ENCODE data around the gene PNKD.

The PNKD gene

DNA sequence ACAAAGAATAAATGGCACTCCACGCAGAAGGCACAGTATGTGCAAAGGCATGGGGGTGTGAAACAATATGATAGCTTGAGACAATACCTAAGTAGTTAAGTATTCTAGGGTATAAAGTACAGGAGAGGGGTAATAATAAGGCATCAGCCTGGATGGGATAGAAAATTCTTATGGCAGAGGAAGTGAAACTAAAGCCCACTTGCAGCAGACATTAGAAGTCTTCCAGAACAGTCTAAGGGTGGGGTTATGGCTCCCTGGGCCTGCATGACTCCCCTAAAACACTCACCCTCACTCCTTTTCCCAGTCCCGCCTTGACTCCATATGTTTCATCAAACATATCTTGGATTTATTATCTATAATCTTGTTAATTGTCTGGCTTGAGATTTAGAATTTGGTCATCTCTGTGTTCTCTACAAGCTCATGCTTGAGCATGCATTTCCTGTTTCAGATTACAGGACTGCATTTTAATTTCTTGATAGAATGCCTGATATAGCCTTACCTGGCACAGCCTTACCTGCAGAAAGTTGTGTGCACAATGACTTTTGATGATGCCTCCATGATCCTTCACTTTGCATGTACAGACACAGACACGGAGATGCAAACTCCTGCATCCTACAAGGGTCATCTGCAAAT lies 50.5 kb downstream of the PNKD start:
- DNase-seq = no peak

DNA sequence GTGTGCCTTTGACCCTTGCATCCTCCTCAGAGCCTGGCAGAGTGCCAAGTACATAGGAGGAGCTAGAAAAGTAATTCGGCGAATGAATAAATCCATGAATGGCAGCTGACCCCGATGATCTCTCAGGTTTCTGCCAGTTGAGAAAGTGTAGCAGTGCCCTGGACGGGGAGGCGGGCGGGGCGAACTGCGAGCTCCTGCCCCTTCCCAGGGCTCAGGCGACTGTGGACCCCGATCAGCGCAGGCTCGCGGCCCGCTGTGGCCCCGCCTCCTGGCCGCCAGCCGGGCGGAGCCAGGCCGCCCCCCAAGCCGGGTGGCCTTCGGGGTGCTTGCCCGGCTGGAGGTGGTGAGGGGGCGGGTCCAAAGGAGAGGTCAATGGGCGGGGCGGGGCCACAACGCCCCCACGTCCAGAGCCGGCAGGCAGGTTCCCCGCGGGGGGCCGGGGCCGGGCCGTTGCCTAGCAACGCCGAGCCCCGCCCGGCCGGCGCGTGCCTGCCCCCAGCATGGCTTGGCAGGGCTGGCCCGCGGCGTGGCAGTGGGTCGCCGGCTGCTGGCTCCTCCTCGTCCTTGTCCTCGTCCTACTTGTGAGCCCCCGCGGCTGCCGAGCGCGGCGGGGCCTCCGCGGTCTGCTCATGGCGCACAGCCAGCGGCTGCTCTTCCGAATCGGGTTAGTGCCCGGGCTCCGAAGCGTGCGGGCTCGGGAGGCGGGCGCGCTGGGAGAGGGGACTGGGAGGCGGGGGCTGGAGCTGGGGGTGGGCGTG lies 52.6 kb downstream of the PNKD start:
- DNase-seq = peak; percentile 83

DNA sequence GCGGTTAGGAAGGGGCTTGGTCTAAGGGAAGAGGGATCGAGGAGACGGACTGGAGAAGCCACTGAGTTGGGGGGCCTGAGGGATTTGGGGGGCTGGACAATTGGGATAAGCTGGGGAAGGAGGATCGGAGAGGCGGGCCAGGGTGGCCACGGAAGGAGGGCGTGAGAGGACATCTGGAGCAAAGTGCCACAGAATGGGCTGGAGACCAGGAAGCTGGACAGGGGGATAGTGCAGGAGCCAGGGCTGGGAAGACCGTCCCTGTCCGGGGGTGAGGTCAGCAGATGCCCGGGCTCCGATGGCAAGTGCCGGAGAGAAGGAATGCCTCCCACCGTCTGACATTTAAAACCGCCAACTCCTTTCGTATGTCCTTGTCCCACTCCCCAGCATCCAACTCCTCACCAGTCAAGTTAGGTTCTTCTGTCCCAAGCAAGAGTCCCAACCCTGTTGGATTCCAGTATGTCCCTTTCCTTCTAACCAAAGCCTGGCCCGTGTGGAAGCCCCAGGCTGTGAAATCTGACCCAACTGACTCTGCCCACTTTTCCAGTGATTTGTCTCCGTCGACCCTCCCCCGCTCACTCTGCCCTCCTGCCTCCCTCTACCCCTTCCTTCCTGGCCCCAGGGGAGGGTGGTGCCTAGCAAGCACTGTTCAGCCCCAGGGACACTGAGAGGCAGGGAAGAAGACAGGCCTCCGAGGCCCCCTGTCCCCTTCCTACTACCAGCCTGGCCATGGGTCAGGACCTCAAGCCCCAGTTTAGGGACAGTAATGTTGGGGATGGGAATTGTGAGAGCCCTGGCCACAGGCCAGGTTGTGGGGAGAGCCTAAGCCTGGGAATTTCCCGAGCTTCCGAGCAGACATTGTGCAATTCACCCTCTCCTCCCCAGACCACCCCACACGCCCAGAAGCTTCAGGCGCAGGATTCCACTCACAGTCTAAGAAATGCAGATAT lies 53.5 kb downstream of the PNKD start:
- DNase-seq = peak; percentile 41

DNA sequence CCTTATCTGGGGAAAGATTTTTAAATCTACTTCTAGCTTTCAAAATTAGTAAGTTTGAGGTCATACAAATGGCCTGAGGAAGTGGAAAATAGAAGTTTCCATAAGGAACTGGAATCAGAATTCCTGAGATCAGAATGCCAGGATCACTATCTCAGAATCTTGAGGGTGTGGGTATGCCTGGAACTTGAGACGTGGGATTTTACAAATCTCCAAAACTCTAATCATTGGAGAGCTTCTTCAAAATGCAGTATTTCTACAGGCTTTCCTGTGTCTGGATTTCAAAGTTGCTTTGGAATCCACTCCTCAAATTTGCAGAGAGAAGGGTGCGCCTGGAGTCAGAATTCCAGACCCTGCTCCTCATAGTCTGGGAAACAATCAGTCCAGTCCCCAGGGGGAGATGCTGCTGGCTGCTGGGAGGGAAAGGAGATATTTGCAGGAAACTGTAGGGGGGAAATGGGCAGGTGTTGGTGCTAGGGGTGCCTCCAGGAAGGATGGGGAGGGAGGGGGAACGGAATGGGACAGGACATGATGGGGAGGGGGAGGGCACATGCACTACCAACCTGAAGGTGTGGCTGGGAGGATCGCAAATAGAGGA lies 55.3 kb downstream of the PNKD start:
- DNase-seq = no peak

DNA sequence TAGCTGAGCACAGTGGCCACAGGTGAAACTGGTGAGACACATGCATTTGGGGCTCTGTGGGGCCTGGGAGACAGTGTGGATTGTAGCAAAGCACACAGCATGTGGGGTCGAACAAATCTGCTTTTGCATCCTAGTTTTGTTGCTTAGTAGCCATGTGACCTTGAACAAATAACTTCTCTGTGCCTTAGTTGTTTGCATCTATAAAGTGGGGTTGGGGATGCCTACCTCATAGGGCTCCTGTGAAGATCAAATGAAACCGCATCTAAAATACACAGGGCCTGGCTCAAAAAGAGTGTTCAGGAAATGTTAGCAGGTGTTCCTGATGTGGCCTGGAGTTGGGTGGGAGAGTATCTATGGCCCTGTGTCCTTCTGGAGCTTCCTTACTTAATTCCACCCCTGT lies 56.0 kb downstream of the PNKD start:
- no peak for DNase-seq

DNA sequence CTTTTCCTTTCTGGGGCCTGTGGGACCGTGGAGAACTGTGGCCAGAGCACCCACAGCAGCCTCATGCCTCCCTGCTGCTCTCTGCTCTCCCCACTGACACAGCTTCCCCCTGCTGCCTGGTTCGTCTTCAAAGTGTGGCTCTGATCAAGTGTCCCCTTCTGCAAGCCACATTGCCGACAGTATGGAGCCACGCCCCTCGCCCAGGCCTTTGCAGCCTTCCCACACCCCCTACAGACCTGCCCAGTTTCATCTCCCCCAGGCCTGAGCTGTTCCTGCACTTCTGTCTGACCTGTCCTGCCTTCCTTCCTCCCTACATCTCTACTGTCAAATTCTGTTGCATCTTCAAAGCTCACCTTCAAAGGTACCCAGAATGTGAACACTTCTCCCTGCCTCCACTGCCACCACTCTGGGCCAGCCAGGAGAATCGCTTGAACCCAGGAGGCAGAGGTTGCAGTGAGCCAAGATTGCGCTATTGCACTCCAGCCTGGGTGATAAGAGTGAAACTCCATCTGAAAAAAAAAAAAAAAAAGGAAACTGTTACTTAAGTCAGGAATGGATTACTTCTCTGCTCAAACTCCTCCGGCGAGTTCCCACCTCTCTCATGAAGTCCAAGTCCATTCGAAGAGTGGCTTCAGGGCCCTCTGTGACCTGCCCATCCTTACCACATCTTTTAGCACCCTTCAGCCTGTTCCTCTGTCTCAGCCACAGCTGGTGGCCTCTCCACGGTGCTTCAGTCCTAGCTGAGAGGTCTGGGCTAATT lies 57.3 kb downstream of the PNKD start:
- no peak for DNase-seq

DNA sequence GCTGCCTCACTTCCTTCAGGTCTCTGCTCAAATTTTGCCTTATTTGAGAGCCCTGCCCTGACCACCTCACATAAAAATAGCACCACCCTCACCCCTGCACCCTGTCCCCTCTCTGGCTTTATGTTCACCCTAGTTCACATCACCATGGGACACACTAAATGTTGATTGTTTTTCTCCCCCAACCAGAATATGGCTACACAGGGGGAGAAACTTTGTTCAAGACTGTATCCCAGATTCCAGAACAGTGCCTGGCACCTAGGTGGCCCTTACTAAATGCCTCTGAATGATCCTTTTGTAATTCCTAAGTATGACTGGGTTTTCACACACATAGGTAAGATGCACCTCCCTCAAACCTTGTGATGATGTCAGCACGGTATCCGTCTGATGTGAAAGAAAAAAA lies 58.0 kb downstream of the PNKD start:
- DNase-seq = no peak

DNA sequence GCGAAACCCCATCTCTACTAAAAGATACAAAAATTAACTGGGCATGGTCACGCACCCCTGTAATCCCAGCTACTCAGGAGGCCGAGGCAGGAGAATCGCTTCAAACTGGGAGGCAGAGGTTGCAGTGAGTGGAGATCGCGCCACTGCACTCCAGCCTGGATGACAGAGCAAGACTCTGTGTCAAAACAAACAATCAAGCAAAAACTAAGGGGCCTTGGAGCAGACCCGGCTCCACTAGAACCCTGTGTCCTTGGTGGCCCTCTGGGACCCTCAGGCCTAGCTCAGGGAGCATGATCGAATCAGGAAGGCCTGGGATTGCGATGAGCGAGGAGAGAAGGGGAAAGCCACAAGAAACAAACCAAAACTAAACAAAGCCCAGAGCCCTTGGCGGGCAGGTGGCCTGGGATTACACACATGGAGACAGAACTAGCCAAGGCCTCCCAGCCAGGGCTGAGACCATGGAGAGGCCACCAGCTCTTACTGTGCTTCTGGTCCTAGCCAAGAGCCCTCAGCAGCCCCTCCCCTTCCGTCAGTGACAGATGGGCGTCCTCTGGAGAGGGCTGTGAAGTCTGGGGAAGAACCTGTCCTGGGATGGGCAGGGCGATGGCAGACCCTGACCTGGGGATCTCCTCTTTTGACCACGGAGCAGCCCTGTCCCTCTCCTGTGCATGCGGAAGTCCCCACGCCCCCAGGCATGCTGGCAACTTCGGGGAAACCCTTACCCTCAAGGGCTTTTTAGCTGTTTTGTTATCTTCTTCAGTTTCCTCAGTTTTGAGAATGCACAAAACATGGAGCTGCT lies 58.9 kb downstream of the PNKD start:
- DNase-seq = no peak

DNA sequence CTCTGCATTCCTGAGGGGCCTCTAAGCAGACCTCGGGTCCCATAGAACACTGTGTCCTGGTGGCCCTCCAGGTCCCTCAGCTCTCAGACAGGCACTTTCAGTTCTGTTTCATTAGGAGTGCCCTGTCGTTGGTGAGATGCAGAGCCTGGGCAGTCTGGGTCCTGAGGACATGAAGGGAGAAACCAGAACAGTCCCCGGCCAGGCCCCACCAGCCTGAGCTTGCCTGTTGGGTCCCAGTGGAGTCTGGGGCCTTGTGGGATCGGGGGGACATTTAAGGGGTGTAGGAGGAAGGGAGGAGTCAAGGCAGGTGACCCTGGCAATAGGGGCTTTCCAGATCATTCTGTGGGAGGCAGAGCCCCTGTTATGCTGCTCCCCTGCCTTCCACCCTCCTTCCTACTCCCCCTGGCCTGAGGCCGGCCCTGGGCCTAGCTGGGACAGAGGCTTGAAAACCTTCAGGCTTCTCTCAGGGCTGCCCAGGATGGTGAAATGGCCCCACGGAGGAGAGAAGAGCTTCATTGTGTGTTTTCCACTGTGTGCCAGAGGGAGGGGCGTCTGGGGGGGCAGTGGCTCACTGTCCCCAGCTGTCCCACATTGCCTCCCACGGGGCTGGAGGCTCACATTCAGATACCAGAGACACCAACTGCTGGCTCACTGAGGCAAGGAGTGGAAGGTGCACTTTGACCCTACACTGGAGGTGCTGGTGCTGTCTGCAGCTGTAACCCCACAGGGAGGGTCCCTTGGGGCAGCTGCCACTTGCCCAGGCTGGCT lies 59.7 kb downstream of the PNKD start:
- DNase-seq = no peak

DNA sequence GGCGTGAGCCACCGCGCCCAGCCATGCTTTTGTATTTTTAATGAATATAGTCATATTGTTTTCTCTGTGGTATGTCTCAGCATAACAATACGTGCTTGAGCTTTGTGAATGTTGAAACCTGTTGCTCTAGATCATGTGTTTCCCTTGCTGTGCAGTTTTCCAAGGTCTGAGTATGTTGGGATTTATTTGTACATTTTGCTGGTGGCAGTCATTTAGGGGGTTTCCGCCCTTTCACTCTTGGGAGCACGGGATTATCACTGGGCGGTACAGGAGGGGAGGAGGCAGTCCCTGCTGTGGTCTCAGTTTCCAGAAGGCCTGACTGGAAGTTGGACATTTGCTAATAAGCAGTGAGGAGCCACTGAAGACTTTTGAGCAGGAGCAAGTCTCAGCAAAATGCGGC lies 61.4 kb downstream of the PNKD start:
- DNase-seq = no peak

DNA sequence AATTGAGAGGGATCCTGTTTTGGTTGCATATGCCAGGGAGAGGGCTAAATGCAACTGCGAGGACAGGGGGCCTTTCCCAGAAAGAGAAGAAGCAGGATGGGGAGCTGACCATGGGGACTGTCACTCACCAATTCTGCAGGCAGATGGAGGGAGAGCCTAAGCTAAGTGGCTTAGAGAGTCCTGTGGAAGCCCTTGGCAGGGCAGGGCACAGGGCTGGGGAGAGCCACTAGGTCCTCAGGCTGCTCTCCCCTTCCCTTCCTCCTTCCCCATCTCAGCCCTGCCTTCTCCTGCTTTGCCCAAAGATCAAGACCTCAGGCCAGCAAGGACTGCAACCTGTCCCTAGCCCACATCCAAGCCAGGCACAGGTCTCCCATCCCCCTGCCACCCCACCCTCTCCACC lies 62.0 kb downstream of the PNKD start:
- no peak for DNase-seq

DNA sequence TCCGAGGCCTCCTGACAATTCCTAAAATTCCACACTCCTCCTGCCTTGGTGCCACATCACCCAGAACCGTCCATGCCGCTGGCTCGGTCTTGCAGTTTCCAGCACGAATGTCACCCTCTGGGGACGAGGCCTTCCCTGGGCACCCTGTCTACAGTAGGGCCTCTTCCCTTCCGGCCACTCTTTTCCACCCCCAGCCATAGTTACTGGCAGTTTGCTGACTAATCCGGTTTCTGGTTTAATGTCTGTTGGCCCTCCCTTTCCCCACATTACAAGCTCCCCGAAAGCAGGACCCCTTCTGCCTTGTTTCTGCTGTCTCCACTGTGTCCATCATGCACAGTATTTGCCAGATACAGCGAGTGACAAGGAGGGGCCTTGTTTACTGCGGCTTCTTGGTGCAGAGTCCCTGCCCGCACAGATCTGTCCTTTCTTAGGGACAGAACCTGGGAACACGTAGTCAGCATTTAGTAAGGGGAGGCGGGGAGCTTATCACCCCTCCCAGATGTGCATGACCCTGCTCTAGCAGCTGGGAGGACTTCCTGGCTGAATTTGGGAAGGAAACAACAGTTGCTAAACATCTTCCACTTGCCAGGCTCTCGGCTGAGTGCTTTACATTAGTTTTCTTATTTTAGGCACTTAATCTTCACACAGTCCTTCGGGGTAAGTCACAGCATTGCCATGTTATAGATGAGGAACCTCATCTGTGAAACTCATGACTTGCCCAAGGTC lies 62.8 kb downstream of the PNKD start:
- no peak for DNase-seq

DNA sequence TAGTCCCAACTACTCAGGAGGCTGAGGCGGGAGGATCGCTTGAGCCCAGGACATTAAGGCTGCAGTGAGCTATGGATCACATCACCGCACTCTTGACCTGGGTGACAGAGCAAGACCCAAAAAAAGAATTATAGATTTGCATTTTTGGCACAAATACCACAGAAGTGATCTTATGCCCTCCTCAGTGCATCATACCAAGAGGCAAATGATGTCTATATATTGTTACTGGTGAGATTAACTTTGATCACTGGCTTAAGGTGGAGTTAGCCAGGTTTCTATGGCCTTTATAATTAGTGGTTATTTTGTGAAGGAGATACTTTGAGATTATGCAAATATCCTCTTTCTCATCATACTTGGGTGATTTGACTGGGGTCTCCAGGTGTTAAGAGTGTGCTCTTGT lies 64.2 kb downstream of the PNKD start:
- DNase-seq = no peak

DNA sequence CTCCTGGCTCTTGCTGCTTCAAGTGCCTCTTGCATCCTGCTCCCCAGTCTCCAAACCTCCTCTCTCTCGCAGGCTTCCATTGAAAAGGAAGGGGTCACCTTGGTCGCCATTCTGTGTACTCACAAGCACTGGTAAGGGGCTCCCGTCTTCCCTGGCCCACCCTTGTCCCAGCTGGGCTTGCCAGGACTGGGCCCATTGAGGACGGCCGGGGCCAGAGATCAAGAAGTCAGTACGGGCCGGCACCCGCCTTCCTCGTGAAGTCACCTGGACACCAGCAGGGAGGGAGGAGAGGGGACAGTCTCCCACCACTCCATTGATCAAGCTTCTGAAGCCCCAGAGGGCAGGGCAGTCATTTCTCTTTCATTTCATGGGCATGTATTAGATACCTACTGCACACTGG lies 70.3 kb downstream of the PNKD start:
- no peak for DNase-seq

DNA sequence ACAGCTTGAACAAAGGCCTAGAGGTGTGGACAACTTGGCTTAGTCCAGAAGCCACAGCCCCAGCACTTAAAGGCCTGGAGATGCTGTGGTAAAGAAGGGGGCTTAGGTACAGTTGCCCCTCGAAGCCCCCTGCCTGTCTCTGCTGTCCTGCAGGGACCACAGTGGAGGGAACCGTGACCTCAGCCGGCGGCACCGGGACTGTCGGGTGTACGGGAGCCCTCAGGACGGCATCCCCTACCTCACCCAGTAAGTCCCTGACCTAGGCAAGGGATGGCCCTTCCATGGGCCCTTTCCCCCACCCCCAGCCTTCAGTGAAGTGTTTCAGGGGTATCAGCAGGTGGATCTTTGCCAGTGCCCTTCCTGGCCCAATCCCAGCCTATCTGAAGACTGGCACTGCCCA lies 71.1 kb downstream of the PNKD start:
- no peak for DNase-seq

DNA sequence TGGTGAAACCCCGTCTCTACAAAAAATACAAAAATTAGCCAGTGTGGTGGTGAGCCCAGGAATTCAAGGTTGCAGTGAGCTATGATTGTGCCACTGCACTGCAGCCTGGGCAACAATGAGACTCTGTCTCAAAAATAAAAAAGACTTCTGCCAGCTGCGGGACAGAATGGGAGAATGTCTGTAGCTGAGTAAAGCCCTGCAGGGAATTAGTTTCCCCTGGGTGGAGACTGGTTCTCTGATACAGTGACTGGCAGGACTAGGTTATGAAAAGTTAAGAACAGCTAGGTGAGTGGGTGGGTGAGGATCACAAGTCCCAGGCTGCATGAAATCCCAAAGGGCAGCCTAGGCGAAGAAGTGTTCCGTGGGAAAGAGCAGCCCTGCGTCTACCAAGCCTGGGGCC lies 72.5 kb downstream of the PNKD start:
- no peak for DNase-seq

DNA sequence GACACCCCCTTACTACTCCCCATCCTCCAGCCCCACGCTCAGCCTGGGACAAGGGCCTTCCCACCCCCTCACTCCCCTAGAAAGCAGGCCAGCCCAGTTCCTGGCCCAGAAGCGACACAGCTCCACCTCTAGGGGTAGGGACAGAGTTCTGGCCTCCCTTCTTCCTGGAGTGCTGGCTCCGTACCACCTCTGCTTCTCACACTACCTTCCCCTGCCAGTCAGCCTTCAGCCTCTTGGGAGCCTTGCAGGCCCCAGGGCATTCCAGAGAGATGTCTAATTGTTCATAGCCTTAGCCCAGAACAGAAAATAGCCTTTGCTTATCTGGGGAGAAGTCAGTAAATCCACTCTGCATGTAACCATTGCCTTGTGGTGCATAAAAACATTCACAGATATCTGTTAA lies 73.3 kb downstream of the PNKD start:
- peak; percentile 11 for DNase-seq

DNA sequence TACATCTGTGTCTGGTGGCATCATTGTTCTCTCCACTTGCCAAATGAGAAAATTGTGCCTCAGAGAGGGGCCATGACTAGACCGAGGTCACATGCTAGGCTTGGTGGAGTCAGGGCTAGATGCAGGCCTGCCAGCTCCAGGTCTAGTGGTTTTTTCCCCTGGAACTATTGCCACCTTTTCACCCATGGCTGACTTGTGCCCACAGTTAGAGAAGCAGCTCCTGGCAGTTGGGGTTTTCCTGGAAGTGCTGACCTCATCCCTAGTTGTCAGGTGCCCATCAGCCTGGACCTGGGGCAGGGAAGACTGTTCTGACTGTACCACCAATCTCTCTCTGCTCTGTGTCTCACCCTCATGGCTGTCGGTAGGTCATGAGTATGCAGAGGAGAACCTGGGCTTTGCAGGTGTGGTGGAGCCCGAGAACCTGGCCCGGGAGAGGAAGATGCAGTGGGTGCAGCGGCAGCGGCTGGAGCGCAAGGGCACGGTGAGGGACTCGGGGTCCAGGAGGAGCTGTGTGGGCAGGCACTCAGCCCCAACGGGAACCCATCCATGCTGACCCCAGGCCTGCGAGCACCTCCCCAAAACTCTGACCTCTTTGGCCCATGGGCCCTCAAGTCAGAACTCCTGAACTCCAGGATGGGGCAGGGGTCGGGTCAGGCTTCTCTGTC lies 73.9 kb downstream of the PNKD start:
- no peak for DNase-seq

DNA sequence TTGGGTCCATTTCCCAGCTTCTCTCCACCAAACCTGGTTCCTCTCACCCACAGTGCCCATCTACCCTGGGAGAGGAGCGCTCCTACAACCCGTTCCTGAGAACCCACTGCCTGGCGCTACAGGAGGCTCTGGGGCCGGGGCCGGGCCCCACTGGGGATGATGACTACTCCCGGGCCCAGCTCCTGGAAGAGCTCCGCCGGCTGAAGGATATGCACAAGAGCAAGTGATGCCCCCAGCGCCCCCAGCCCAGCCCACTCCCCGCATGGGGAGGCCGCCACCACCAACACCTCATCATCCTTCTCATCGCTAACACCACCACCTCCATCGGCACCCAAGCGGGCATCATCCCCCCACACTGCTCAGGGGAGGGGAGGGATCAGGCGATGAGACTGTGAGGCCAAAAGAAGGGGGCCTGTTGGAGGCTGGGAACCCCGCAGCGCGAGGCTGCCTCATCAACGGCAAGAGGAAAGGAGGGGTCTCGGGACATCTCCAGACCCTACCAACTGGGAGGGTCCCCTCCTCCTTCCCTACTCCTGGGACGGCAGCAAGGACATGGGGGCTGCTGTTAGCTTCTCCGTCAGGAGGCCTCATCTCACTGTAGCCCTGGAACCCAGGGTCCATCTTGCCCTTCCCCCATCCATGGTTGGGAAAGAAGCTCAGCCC lies 74.6 kb downstream of the PNKD start:
- no peak for DNase-seq

All from T1000 (cell line).